HK-2 (cell line): ENCODE measurements around the gene PTH2.

Experiments used
- DNase-seq: peaks from one replicate; pipeline ENCODE4 v3.0.0-alpha.2; 2018; ENCODE audit not compliant: unreplicated experiment

Gene PTH2

GRCh38 chr19:49430678-49431329 lies 7.6 kb upstream of the PTH2 start:
- no peak for DNase-seq

DNA sequence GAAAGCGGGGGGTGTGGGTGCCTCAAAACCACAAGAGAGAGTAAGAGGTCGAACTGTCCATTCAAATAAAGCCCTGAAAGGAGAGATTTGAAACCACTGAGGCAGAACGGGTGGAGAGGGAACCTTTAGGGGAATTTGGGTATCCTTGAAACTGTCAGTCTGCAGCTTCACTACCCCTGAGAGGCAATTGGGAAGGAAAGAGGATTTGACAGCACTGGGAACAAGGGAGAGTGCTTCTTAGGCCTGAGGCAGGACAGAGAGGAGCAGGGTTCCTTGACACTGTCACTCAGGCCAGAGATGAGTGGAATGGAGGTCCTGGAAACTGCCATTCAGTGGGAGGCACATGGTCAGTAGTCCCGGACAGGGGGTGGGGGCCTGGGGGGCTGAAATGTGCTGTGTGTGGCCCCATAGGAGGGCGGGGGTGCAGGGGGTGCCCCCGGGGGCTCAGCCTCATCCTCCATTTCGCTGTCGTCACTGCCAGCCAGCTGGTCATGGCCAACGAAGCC lies 7.0 kb upstream of the PTH2 start:
- no peak for DNase-seq

DNA sequence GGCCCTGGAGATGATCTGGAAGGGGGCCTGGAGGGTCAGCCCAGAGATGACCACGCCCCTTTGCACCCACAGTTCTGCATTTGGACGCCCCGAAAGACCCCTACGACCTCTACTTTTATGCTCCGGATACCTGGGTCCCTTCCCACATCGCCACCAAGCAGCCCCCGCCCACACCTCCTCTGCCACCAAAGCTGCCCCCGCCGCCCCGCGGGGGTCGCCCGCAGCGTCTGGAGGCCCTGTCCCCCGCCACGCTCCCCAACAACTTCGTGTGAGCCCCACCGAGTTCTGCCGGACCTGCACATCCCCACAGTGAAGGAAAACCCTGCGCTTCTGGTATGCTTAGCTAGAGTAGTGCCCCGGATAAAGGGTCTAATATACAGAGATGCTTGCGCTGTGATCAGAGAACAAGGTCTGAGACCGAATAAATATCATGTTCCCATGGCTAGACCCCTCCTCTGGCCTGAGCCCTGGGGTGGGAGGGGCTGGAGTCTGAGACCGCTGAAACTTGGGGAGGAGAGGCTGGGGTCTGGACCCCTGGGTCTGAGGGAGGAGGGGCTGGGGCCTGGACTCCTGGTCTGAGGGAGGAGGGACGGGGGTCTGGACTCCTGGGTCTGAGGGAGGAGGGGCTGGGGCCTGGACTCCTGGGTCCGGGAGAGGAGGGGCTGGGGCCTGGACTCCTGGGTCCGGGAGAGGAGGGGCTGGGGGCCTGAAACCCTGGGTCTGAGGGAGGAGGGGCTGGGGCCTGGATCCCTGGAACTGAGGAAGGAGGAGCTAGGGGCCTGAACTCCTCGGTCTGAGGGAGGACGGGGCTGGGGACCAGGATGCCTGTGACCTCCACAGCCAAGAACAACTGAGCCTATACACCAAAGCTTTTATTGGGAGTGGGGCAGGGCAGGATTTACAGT lies 5.6 kb upstream of the PTH2 start:
- DNase-seq, result no peak

- peak; percentile 41 for DNase-seq
Observed at GRCh38 chr19:49427855-49428546, 4.8 kb upstream of the PTH2 start.

- no peak for DNase-seq
Observed at GRCh38 chr19:49427339-49427738, 4.1 kb upstream of the PTH2 start.

- DNase-seq, result no peak
Observed at GRCh38 chr19:49425922-49426592, 2.8 kb upstream of the PTH2 start.

DNA sequence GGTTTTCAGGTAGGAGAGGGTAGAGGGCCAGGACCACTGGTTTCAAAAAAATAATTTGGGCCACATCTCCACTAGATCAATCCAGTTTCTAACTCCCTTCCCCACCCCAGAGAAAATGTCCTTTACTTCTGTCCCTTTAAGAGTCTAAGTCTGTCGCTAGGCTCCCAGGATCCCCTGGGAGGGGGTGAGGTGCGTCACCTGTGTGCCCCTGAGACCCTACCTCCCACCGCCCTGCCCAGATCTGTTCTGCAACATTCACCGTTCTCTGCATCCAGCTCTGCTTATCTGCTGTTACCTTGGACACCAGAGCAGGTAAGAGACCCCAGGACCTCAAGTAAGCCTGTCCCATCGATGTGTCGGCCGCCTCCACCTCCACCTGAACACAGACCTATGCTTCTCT lies 1.9 kb upstream of the PTH2 start, which contains the start of gene GFY:
Gene GFY (plus strand): TSS at position 211 of the 400 bp plus-strand sequence. CDS start 1,043 bp downstream, outside the sequence.
- no peak for DNase-seq

- DNase-seq, result no peak
Observed at GRCh38 chr19:49423985-49424303, 703 bp upstream of the PTH2 start.

GRCh38 chr19:49422407-49423070 lies 702 bp downstream of the PTH2 start:
- DNase-seq, result no peak

GRCh38 chr19:49421878-49422202 lies 1.4 kb downstream of the PTH2 start:
- no peak for DNase-seq

DNA sequence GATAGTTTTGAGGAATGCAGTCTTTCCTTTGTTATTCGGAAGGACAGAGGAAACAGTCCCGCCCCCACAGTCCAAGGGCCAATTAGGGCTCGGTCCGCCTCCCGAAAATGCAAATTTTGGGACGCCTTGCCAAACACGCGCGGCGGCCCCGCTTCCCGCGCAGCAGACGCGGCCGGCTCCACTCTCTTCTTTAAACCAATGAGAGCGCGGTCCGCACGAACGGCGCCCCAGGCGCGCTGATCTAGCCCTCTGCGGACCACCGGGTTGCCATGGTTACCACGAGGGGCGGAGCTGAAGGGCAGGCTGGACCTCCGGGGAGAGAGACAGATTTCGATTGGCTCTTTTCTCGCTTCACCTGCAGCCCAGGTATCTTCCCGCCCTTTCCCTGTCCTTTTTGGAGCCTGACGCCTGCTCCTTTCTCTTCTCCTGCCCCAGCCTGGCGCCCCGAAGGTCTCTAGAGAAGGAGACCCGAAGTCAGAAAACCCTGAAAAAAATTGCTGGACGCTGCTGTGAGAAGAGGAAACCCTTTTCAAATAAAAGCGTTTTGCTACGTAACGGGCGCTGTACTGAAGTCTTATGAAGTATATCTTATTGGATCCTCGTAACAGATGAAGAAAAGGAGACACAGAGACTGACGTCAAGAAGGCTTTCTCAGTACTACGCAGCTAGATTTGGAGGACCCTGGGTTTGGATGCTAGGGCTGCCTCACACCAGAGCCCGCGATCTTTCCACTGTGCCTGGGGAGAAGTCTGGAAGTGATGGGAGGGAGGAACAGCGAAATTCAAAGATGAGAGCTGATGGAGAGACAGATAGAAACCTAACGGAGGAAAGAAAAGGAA lies 2.0 kb downstream of the PTH2 start:
- DNase-seq, result no peak

GRCh38 chr19:49420227-49420626 lies 3.0 kb downstream of the PTH2 start:
- DNase-seq, result no peak

DNA sequence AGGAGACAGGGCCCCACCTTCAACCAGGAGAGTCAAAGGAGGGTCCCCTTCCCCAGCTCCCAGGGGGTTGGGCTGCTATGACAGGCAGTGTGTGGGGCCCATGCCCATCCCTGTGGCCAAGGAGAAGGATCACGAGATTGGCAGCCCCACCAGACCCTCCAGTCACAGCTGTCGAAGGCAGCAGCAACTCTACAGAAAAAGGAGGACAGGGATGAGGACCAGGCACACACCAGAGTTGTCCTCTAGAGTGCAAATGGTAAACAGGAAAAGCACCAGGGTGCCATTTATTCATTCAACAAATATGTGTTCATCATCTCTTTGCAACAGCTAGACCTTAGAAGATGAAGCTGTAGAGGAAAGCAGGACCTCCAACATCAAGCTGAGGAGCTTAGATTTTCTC lies 4.1 kb downstream of the PTH2 start:
- no peak for DNase-seq

- DNase-seq, result no peak
Observed at GRCh38 chr19:49418511-49418910, 4.7 kb downstream of the PTH2 start.

GRCh38 chr19:49417088-49417487 lies 6.2 kb downstream of the PTH2 start:
- DNase-seq, result no peak

DNA sequence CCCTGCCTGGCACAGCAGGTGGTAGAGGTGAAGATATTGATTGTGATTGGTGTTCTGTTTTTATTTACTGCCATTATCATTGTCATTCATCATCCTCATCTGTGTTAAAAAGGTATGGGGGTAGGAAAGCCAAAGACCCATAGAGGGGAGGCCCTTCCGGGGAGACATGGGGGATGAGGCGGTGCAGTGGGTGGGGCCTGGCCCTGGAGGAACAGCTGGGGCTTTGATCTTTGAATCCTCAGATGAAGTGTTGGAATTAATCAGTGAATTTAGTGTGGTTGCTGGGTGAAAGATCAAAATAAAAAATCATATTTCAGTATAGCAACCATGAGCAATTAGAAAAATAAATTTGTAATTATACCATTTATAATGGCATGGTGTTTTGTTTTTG lies 7.4 kb downstream of the PTH2 start:
- no peak for DNase-seq

- DNase-seq, result no peak
Observed at GRCh38 chr19:49415102-49415809, 8.0 kb downstream of the PTH2 start.

GRCh38 chr19:49414256-49414655 lies 9.0 kb downstream of the PTH2 start:
- DNase-seq, result no peak

- no peak for DNase-seq
Observed at GRCh38 chr19:49413348-49413747, 9.9 kb downstream of the PTH2 start.
